Breast epithelium (tissue), 4 donors: ENCODE data around the gene MBTPS1. TPM values are rescaled to one million over a fixed set of nuclear protein-coding genes. Genes with fewer than 3 reads are reported as not detected.

Experiments used
- DNase-seq, 2 donors: peaks; one replicate each; pipeline ENCODE4 v3.0.0-alpha.2; 2019; ENCODE audit warnings: low spot score in 2 of 2
- H3K27ac ChIP-seq, 2 donors: fragments of 200-600 bp; sonication (generic) in 1 of 2; one replicate each; pipeline ENCODE4 v1.5.1; 2016 to 2019; ENCODE audit warnings: mild to moderate bottlenecking in 1 of 2
- H3K27me3 ChIP-seq, 2 donors: fragments of 200-600 bp; sonication (generic) in 1 of 2; one replicate each; pipeline versions ENCODE4 v1.5.1 to v1.6.0; 2017 to 2019; ENCODE audit warnings: control low read depth in 1 of 2, mild to moderate bottlenecking in 1 of 2
- H3K36me3 ChIP-seq: fragments of 200-600 bp; one replicate; pipeline ENCODE4 v1.5.1; 2019
- H3K4me1 ChIP-seq, 2 donors: fragments of 200-600 bp; sonication (generic); one replicate each; pipeline ENCODE4 v1.5.1; 2016 to 2019; ENCODE audit warnings: control low read depth in 1 of 2
- H3K4me3 ChIP-seq, 3 donors: fragments of 200-600 bp; sonication (generic); 1 replicate in 2 of 3; 2 replicates in 1 of 3; pipeline ENCODE4 v1.5.1; 2016 to 2019; ENCODE audit warnings: mild to moderate bottlenecking in 3 of 3, moderate library complexity in 2 of 3
- H3K9me3 ChIP-seq, 2 donors: fragments of 200-600 bp; sonication (generic) in 1 of 2; one replicate each; pipeline ENCODE4 v1.5.1; 2016 to 2019; ENCODE audit warnings: control low read depth in 1 of 2
- POLR2A ChIP-seq: fragments of 450-650 bp; IDR thresholded peaks from one replicate; pipeline ENCODE4 v1.6.1; 2016; ENCODE audit warnings: antibody characterized with exemption, mild to moderate bottlenecking, moderate library complexity
- POLR2AphosphoS5 ChIP-seq, 3 donors: sonication (generic); formaldehyde crosslinking; IDR thresholded peaks; one replicate each; pipeline ENCODE4 v1.6.1; 2017; ENCODE audit warnings: antibody characterized with exemption in 3 of 3
- intact Hi-C: fragments of 100-400 bp; cut with DNase I; formaldehyde crosslinking; loops from one replicate; pipeline ENCODE4 v1.15.1; 2023; ENCODE audit warnings: low total_unique reads
- total RNA-seq, 3 donors: library from RNA; depleted of rRNA; stranded (reverse); fragments of >200 nt; gene quantifications; one replicate each; pipeline ENCODE4 v1.1.0, GENCODE V29; 2016
- TF ChIP-seq, protein P1 (sequence below), 3 donors: fragments of 450-650 bp; IDR thresholded peaks; one replicate each; pipeline ENCODE4 v1.5.1; 2016 to 2017; ENCODE audit warnings: antibody characterized with exemption in 3 of 3, mild to moderate bottlenecking in 3 of 3, moderate library complexity in 3 of 3

Gene MBTPS1
- total RNA-seq, 3 donors from 2014 or later, result 95.4 to 142 (median 121) TPM

DNA sequence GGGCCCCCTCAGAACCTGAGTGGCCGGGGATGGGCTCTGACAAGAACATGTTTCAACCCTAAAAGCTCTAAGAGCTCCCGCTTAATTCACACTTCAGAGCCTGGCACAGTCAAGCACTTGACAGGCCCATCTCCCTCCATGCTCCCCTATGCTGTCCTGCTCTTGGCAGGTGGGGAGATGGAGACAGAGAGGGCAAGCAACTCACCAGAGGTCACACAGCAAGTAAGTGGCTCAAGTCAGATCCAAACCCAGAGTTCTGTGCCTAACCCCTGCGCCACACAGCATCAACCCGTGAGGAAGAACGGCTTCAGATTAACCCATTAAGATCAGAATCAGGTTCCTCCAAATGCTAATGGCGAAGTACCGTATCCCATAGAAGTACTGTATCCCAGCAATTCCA is 112.3 kb downstream of the MBTPS1 start:
- no peak for TF ChIP-seq POLR2A
- TF ChIP-seq POLR2AphosphoS5 (IDR thresholded peaks at IDR 0.05), result no peak
- TF ChIP-seq, protein P1, sequence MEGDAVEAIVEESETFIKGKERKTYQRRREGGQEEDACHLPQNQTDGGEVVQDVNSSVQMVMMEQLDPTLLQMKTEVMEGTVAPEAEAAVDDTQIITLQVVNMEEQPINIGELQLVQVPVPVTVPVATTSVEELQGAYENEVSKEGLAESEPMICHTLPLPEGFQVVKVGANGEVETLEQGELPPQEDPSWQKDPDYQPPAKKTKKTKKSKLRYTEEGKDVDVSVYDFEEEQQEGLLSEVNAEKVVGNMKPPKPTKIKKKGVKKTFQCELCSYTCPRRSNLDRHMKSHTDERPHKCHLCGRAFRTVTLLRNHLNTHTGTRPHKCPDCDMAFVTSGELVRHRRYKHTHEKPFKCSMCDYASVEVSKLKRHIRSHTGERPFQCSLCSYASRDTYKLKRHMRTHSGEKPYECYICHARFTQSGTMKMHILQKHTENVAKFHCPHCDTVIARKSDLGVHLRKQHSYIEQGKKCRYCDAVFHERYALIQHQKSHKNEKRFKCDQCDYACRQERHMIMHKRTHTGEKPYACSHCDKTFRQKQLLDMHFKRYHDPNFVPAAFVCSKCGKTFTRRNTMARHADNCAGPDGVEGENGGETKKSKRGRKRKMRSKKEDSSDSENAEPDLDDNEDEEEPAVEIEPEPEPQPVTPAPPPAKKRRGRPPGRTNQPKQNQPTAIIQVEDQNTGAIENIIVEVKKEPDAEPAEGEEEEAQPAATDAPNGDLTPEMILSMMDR (IDR thresholded peaks at IDR 0.05), result no peak
- Histone ChIP-seq H3K4me1 (no peaks in the 10 kb centered on the region), H3K4me3 (no peak overlapping the region), H3K36me3 (no peaks in the 10 kb centered on the region), H3K9me3 (no peaks in the 10 kb centered on the region), H3K27ac (no peak overlapping the region), H3K27me3 (peaks cover 0 to 5% of the 10 kb centered on the region in 2 donors)
- DNase-seq, result no peak
- intact Hi-C loops, result loop anchor here (10.0 kb wide), 1 partner anchor 1450 kb away; no protein-coding TSS in a partner anchor

Other genes with a start within 250 kb of the MBTPS1 start
- gene MLYCD, start 217.8 kb downstream of the MBTPS1 start, total RNA-seq, result 10 to 100 TPM in 2 of 3 donors, 1 to 10 TPM in 1; 9.5 to 17.0 (median 12.1) TPM
- 1 to 10 TPM; 3.0 to 3.5 (median 3.3) TPM for gene OSGIN1, start 163.7 kb downstream of the MBTPS1 start, total RNA-seq
- 1 to 10 TPM in 1 of 3 donors, not detected in 2; 1.5 TPM for gene NECAB2, start 148.7 kb downstream of the MBTPS1 start, total RNA-seq
- gene SLC38A8, start 74.1 kb downstream of the MBTPS1 start, total RNA-seq, result not detected
- 10 to 100 TPM; 17.0 to 25.8 (median 21.0) TPM for gene HSDL1, start 28.2 kb upstream of the MBTPS1 start, total RNA-seq
- 1 to 10 TPM in 2 of 3 donors, not detected in 1; 1.2 to 9.5 TPM for gene DNAAF1, start 28.4 kb upstream of the MBTPS1 start, total RNA-seq
- 10 to 100 TPM; 29.5 to 52.7 (median 39.0) TPM for gene TAF1C, start 70.1 kb upstream of the MBTPS1 start, total RNA-seq
- under 1 TPM in 2 of 3 donors, not detected in 1; 0.15 to 0.96 TPM for gene ADAD2, start 74.2 kb upstream of the MBTPS1 start, total RNA-seq
- not detected for gene KCNG4, start 123.1 kb upstream of the MBTPS1 start, total RNA-seq
- gene WFDC1, start 177.9 kb upstream of the MBTPS1 start, total RNA-seq, result 1 to 10 TPM in 2 of 3 donors, under 1 TPM in 1; 0.16 to 3.3 (median 1.3) TPM